CD4-positive, alpha-beta T cell treated with Interleukin-21 for 1 hour (primary cell): ENCODE results near the gene CTSW.

ENCODE experiments used
- DNase-seq: peaks from one replicate; pipeline ENCODE4 v3.0.0-alpha.2; 2020

The CTSW gene

DNA sequence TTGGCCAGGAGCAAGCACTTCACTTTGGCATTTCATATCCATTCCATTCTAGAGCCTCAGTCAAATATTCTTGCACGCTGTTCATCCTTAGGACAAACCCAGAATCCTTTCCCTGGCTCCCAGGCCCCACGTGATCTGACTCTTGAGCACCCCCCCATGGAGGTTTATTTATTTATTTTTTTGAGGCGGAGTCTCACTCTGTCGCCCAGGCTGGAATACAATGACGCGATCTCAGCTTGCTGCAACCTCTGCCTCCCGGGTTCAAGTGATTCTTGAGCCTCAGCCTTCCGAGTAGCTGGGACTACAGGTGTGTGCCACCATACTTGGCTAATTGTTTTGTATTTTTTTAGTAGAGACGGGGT is 52.9 kb downstream of the CTSW start:
- DNase-seq: no peak
